Activated naive CD4-positive, alpha-beta T cell treated with anti-CD3 and anti-CD28 coated beads, Interleukin-2, amount 50 U/mL, for 16 hours (primary cell): ENCODE measurements around the gene PRODH2.
"Not testable (repeated sequence)": the region's sequence is repeated elsewhere in the genome, so short reads cannot be mapped to it uniquely, and the experiment has no call there.

Experiments
- DNase-seq: peaks from one replicate; pipeline ENCODE4 v3.0.0-alpha.2; 2020

The PRODH2 gene

DNA sequence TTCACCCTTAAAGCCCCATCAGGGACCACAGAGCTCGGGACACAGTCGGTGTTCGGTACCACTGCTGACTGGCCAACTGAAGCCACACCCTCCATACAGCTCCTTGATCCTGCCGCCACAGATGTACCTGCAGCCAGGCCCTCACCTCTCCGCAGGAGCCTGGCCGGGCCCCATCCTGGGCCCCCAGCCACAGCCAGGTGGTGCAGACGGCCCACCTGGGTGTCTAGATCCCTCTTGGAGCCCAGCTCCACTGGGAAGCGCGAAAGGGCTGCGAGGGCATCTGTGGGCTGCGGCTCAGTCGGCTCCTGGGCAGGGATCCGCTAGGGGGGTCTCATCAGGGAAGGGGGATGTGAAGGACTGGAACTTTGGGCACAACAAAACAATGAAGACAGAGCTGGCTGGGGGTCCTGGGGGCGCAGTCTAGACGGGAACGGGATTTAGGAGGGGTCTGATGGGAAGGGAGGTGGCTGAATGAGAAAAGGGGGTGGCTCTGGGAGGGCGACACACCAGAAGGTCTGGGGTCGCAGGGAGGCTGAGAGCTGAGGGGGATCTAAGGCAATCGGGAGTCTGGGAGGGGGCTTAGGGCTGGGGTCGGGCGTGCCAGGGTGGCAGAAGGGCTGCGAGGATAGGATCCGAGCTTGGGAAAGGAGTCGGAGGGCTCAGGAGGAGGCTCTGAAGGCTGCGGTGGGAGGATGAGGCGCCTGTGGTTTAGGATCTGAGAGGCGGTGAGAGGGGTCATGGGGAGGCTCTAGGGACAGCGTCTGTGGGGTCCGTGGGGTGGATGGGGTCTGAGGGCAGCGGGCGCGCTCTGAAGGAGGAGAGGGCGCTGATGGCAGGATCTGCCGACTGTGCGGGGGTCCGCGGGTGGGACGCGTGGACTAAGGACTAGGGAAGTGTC, 15.8 kb downstream of the PRODH2 start:
- DNase-seq, result no peak

DNA sequence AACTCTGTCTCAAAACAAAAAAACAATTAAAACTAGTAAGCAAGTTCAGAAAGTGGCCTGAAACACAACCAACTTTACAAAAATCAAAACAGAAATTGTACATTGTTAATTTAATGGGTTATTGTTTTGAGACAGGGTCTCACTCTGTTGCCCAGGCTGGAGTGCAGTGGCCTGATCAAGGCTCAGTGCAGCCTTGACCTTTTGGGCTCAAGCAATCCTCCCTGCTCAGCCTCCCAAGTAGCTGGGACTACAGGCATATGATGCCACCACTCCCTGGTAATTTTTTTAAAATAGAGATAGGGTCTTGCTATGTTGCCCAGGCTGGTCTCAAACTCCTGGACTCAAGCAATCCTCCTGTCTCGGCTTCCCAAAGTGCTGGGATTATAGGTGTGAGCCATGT, 17.1 kb downstream of the PRODH2 start:
- not testable (repeated sequence) for DNase-seq

DNA sequence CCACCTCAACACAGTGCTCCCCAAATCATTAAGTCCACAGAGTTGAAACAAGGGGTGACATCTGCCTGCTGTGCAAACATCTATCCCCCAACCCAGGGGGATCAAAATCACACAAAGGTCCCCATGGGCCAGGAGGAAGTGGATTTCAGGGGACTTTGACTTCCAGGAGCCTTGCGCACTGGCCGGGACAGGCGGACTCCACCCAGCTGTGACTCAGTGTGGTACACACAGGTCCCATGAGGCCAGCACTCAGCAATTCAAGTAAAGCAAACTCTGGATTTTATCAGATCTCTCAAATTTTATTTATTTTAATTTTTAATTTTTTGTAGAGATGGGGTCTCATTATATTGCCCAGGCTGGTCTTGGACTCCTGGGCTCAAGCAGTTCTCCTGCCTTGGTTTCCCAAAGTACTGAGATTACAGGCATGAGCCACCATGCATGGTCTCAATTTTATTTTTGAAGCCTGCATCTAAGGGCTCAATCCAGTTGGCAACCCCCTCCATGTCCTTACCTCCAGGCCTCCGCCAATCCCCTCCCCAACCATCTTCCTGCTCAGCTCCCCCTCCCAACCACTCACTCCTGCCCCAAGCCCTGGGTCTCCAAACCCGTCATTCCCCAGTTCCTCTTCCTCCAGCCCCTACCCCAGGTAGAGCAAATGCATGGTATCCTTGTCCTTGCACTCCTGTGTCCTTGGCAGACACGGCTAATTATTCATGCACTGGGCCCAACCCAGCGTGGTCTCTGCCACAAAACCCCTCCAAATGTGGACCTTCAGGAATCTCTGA, 19.1 kb downstream of the PRODH2 start:
- DNase-seq, result no peak

DNA sequence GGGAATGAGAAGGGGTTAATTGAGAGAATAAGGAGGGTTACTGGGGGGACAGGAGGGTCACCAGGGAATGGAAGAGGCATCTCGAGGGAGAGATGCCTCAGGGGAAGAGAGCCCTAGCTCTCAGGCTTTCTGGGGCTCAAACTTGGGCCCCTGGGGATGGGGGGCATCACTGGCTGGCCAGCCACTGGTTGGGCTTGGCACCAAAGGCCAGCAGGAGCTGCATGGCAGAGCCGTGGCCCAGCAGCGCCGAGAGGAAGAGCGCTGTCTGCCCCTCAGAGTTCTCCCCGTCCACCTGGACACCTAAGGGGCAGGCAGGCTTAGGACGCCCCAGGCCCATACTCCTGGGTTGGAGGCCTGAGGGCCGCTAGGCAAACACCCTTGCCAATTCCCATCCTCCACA, 19.8 kb downstream of the PRODH2 start:
- DNase-seq, result no peak

DNA sequence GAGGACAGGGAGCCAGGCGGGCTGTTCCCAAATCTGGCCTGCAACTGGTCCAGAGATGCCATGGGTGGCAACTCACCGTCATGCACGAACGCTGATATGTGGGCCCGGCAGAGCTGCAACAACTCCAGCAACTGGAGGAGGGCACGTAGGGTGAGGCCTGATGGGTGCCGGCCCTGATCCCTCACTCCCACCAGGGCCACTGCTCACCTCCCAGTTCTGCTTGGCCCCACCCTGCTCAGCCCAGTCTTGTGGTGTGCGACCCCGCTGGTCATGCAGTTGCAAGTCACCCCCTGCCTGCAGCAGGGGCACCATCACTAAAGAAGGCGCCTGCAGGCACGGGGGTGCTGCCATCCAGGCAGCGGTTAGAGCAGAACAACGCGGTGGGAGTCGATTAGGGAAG, 20.3 kb downstream of the PRODH2 start:
- DNase-seq, result no peak

DNA sequence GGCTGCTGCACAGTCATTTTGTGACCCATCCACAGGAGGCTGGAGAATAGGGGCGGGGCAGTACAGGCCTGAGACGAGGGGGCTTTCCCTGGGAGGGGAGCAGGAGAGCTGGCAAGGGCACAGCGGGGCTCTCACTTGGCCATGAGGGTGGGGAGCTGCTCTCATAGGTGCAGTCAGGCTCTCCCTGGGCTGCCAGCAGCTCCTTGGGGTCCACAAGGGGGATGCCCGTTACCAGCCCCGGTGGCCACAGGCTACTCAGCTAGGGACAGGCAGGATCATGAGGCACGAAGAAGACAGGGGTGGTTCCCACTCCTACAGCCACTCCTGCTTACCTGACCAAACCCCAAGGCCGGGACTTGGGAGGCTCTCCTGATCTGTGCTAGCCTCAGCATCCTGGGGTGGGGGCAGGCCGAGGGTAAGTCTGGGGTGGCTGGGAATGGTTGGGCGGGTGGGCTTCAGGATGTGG, 20.8 kb downstream of the PRODH2 start:
- no peak for DNase-seq

DNA sequence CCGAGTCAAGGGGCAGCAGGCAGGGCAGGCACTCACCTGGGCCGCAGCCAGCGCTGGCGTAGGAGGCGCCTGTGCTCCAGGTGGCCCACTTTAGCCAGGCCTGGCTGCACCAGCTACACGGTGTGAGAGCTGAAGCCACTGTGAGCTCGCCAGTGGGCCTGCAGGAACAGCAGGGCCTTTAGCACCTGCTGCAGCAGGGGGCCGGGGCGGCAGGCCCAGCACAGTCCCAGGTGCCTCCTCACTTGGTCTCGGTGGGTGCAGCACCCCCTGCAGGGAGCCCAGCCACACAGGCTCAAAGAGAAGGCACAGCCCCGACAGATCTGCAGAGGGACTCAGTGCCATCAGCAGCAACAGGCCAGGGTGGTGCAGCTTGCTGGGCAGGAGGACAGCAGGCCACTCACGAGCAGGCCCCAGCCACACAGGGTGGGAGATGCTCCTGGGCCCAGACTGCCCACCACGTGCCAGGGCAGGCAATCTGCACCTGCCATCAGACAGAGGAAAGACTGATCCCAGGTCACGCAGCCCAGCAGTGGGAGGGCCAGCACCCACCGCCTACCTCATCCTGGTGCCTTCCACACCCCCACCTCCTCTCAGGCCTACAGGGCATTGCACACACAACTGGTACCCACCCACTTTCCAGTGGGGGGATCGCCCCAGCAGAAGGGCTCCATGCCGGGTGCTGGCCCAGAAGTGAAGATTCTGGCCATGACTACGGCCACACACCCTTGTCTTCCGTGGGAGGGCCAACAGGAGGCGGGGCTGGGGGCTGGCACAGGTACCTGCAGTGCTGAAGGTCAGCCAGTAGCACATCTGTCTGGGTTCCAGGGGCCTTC, 21.4 kb downstream of the PRODH2 start:
- no peak for DNase-seq

DNA sequence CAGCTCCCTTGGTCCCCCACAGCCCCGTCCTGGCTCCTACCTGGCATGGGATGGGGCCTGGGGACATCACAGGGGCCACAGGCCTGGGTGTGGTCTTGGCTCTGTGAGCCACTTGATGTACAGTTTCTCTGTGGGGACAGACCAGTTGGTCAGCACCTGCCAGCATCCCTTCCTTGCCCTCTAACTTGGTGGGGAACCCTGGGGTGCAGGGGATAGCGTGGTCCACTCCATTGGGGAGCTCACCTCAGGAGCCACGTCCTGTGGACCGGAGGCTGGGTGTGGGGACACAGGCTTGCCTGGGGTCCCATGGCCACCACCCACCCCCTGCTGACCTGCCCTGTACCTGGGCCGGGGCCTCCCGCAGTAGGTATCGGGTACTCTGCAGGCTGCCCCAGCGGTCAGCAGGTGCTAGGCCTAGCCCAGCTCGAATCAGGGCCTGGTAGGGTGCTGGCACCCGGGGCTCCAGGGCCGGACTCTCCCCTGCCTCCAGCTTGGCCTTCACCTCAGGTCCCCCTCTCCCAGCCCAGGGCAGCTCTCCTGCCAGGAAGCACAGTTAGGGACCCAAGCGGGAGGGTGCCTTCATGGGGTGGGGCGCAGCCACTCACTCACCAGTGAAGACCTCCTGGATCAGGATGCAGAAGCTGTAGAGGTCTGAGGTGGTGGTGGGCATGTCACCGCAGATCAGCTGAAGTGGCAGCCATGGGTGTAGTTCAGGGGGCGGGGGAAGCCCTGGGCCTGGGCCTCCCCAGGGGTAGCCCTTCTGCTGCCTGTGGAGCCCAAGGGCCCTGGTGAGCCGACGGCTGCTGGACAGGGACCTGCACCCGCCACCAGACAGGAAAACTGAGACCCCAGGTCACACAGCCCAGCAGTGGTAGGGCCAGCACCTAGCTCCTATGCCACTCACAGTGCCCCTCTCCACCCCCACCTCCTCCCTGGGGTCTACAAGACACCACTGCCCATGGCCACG, 22.4 kb downstream of the PRODH2 start:
- no peak for DNase-seq

DNA sequence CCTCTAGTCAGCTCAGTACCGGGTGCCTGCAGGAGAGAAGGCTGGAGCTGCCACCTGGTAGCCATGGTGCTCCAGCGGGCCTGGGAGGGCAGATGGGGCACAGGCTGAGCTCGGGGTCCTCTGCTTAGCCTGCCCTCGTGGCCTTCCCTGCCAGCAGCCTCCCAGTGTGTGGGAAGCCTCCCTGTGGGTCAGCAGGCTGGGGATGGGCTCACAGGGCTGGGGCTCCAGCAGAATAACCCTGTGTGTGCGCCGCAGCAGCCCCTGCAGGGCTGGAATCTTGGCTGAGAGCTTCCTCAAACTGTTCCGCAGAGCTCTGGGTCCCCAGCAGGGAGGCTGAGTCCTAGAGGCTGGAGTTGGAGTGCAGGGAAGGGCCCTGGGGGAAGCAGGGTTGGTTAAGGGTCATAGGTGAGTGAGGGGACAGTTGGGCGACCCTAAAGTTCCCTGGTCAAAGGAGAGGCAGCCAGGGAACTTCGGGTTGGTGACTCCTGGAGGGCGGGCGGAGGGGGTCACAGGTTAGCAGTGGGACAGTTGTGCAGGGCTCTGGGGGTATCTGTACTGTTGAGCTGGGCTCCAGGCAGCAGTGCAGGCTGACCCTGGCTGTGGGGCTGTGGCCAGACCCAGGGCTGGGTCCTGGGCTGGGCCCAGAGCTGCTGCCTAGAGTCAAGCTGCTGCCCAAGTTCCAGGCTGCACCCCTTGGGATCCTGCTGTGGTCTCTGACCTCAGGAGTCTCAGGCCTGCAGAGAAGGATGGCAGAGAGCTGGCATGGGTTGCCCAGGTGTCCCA, 23.3 kb downstream of the PRODH2 start:
- DNase-seq, result no peak

DNA sequence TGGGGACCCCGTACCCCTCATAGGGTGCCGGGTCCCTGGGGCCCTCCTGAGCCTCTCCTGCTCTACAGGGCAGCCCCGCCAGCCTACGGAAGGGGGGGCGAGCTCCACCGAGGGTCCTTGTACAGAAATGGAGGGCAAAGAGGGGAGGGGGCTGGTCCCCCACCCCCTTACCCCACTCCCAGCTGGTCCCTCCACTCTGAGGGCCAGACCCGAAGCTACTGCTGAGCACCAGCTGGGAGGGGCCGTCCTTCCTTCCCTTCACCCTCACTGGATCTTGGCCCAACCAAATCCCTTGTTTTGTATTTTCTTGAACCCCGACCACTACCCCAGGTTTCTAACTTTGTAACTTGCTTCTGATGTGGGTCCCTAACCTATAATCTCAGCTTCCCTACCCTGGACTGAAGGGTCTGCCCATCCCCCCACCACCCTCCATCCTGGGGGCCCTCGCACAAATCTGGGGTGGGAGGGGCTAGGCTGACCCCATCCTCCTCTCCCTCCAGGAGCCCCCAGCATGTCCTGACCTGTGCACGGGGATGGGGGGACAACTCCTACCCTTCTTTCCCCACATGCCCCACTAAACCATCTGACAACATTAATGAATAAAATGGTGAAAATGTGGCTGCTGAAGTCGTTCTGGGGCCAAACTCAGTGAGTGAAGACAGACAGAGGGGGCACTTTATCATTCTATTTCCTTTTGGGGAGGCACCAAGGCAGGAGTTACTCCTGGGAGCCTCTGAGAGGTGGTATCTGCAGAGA, 24.3 kb downstream of the PRODH2 start:
- DNase-seq, result no peak

DNA sequence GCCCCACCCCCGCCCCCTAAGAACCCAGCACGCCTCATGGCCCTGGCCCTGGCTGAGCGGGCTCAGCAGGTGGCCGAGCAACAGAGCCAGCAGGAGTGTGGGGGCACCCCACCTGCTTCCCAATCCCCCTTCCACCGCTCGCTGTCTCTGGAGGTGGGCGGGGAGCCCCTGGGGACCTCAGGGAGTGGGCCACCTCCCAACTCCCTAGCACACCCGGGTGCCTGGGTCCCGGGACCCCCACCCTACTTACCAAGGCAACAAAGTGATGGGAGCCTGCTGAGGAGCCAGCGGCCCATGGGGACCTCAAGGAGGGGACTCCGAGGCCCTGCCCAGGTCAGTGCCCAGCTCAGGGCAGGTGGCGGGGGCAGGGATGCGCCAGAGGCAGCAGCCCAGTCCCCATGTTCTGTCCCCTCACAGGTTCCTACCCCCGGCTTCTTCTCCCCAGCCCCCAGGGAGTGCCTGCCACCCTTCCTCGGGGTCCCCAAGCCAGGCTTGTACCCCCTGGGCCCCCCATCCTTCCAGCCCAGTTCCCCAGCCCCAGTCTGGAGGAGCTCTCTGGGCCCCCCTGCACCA, 25.3 kb downstream of the PRODH2 start:
- no peak for DNase-seq

DNA sequence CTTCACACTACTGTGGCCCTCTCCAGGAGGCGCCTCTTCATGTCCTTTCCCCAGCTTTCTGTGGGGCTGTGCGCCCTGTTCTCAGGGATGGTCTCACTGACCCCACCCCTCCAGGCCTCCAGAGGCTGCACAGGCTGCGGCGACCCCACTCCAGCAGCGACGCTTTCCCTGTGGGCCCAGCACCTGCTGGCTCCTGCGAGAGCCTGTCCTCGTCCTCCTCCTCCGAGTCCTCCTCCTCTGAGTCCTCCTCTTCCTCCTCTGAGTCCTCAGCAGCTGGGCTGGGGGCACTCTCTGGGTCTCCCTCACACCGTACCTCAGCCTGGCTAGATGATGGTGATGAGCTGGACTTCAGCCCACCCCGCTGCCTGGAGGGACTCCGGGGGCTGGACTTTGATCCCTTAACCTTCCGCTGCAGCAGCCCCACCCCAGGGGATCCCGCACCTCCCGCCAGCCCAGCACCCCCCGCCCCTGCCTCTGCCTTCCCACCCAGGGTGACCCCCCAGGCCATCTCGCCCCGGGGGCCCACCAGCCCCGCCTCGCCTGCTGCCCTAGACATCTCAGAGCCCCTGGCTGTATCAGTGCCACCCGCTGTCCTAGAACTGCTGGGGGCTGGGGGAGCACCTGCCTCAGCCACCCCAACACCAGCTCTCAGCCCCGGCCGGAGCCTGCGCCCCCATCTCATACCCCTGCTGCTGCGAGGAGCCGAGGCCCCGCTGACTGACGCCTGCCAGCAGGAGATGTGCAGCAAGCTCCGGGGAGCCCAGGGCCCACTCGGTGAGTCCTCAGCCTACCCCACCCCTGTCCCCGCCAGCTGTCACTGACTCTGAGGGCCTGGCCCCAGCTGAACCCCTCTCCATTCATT, 26.1 kb downstream of the PRODH2 start:
- no peak for DNase-seq

DNA sequence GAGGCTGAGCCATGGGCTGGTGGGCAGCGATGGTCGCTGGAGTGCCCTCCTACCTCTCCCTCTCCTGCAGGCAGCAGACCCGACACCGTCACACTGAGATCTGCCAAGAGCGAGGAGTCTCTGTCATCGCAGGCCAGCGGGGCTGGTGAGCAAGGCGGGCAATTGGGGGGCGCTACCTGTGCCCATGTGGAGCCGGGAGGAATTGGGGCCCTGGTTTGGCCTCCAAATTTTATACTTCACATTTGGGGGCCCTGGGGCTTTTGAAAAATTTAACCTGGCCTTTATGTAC, 27.4 kb downstream of the PRODH2 start:
- no peak for DNase-seq

DNA sequence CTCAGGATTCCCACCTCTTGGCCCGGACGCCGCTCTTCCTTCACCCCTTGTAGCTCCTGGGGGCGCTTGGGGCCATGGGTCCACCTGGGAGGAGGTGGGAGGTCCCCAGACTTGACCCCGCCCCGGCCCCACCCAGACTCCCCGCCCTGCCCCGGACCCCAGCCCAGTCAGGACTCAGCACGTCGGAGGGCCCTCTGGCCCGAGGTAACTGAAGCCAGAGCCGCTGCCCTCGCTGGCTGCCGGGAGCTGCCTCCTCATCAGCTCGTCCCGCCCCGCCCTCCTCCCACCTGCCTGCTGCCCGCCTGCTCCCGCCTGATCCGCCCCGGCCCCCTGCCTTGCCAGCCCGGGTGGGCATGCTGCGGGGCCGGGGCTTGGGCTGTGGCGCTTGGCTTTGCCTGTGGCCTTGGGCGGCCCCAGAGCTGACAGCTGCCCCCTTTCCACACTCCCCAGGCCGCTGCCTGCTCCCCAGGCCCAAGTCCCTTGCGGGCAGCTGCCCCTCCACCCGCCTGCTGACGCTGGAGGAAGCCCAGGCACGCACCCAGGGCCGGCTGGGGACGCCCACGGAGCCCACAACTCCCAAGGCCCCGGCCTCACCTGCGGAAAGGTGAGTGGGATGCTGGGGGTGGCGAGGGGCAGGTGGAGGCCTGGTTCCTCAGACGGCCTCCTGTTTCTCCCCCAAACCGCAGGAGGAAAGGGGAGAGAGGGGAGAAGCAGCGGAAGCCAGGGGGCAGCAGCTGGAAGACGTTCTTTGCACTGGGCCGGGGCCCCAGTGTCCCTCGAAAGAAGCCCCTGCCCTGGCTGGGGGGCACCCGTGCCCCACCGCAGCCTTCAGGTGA, 27.9 kb downstream of the PRODH2 start:
- DNase-seq, result no peak

DNA sequence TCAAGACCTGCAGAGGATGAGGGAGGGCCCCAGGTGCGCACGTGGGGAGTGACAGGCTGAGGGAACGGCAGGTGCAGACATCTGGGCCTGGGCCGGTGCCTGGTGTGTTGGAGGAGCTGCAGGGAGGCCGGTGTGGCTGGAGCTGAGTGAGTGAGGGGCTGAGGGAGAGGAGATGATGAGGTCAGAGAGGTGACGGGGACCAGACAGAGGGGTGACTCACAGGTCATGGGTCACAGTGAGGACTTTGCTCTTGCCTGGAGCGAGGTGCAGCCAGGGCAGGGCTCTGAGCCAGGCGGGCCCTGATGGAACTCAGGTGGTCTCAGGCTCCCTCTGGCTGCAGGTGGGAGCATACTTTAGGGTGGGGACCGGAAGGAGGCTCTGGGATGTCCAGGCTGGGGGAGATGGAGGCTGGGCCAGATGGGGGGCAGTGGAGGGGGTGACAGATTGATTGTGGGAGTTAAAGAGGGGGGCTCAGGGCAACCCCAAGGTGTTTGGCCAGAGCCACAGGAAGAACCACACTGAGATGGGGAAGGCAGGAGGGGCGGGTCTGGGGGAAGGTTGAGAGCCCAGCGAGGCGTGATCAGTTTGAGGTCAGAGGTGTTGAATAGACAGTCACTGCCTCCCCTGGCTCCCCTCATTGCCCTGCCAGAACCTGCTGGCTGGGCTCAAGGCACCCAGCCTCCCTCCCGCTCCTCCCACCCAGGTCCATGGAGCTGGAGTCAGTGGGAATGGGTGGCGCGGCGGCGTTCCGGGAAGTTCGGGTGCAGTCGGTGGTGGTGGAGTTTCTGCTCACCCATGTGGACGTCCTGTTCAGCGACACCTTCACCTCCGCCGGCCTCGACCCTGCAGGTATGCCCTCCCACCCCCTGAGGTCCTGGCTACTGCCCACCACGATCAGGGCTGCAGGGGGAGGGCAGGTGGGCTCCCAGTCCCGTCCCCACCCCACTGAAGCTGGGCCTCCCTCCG, 28.9 kb downstream of the PRODH2 start:
- no peak for DNase-seq

DNA sequence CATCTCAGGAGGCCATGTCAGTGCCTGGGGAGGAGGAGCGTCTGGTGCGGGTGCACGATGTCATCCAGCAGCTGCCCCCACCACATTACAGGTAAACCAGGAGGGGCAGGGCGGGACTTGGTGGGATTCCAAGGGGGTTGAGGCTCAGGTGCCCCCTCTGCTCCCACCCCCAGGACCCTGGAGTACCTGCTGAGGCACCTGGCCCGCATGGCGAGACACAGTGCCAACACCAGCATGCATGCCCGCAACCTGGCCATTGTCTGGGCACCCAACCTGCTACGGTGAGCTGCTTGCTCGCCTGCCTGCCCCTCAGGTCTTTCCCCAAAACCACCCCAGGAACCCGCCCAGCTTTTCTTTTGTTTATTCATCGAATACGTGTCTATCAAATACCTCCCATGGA, 30.1 kb downstream of the PRODH2 start:
- DNase-seq, result no peak

DNA sequence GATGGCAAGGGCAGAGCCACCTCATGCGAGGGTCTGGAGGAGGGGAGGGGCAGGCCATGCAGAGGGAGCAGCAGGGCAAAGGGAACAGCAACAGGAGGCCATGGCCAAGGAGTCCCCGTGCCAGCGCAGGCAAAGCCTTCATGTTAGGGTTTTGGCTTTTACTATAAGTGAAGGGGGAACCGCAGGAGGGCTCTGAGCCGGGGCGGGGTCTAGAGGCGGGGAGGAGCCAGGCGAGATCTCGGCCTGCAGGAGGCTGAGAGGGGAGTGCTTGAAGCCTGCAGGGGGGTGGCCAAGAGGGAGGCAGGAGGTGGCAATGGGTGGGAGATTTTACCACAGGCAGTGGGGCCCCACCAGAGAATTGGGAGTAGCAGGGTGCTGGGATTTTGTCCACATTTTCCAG, 31.0 kb downstream of the PRODH2 start:
- no peak for DNase-seq
